Chondrocyte (in vitro differentiated cells): ENCODE data around the gene PNPLA2. TPM values are rescaled to one million over a fixed set of nuclear protein-coding genes. Genes with fewer than 3 reads are reported as not detected.

Experiments
- DNase-seq: peaks from one replicate; pipeline ENCODE4 v3.0.0; 2021; ENCODE audit warnings: mixed read lengths, low spot score
- H3K27ac Mint-ChIP-seq: one replicate; pipeline ENCODE4 v1.8.0; 2021; ENCODE audit warnings: mild to moderate bottlenecking, moderate library complexity, mixed read lengths; ENCODE audit not compliant: unreplicated experiment
- H3K27me3 Mint-ChIP-seq: 2 replicates; pipeline ENCODE4 v1.8.0; 2021; ENCODE audit warnings: low read depth, mixed read lengths
- H3K36me3 Mint-ChIP-seq: 2 replicates; pipeline ENCODE4 v1.8.0; 2021; ENCODE audit warnings: low read depth, mixed read lengths
- H3K4me1 Mint-ChIP-seq: 2 replicates; pipeline ENCODE4 v1.8.0; 2021; ENCODE audit warnings: low read depth, mild to moderate bottlenecking, mixed read lengths
- H3K4me3 Mint-ChIP-seq: one replicate; pipeline ENCODE4 v1.8.0; 2021; ENCODE audit warnings: mild to moderate bottlenecking, moderate library complexity, mixed read lengths; ENCODE audit not compliant: unreplicated experiment
- H3K9me3 Mint-ChIP-seq: 2 replicates; pipeline ENCODE4 v1.8.0; 2021; ENCODE audit warnings: low read depth, mixed read lengths
- CTCF ChIP-seq: fragments of 200-600 bp; sonication (generic); IDR thresholded peaks from 2 replicates; pipeline ENCODE4 v1.5.0; 2021; ENCODE audit warnings: antibody characterized with exemption, mild to moderate bottlenecking, moderate library complexity
- total RNA-seq: library from RNA; stranded (reverse); gene quantifications from 3 replicates; pipeline ENCODE4 v1.2.1, GENCODE V29; 2021

The PNPLA2 gene
- total RNA-seq, 1 donor from 2014 or later, result 56.0 TPM

DNA sequence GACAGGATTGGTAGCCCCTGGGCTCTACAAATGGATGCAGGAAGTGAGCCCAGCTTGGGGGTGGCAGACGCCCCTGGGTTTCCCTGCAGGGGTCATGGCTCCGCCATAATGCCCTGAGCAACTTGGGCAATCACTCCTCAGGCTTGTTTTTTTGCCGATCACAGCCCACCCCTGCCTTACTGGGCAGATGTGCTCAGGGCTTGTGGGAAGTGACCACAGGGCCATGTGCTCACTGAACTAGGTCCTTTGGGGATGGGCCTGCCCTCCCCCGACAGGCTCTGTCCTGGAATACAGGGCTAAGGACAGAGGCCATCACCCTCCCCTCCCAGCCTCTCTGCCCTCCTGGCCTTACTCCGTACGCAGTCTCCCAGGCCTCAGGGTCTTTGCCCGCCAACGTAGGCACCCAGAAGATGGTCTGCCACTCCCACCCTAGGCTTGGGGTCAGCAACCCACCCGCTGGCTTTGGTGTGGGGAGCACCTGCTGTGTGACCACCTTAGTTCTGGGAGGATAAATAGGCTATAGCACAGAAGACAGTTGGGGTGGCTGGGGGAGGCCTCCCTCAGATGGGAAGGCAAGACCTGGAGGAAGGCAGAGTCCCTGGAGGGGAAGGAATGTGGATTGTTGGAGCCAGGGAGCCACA, 5.1 kb upstream of the PNPLA2 start:
- Mint-ChIP-seq H3K36me3 (peaks cover 16% of the 10 kb centered on the region), H3K4me3 (no peak overlapping the region), H3K9me3 (no peaks in the 10 kb centered on the region), H3K27ac (peak overlapping the region; percentile 38), H3K4me1 (peaks cover 28% of the 10 kb centered on the region), H3K27me3 (no peaks in the 10 kb centered on the region)
- no peak for DNase-seq
- no peak for TF ChIP-seq CTCF

DNA sequence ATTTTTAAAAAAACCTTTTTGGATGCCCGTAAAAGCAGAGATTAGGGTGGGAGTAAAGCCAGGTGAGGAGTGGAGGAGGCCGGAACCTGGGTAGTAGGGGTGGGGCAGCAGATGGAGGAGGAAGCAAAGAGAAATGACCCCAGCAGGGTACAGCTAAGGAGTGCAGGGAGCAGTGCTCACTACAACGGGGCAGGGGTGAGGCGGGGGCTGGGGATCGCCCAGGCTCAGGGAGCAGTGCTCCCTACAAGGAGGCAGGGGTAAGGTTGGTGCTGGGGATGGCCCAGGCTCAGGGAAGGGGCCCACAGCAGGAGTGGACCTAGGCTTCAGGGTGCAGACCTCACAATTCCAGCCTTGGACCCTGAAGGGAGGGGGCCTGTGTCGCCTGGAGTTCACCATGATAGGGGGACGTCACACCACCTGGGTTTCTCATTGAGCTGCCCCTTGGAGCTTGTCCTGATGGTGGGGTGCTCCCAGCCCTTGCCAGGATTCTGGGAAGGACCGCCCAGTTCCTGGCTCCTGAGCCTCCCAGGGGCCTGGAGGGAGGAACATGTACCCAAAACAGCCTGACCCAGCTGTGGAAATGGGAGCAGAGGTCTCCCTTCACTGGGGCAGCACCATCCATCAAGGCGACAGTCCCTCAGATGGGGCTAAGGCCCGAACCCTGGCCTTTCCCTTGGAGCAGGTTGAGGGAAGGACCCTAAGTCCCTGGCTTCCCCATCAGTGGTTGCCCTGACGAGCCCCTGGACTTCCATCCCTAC, 2.9 kb upstream of the PNPLA2 start:
- Mint-ChIP-seq H3K36me3 (peaks cover 16% of the 10 kb centered on the region), H3K4me1 (peaks cover 23% of the 10 kb centered on the region), H3K27ac (peak overlapping the region; percentile 12), H3K4me3 (no peak overlapping the region), H3K9me3 (no peaks in the 10 kb centered on the region), H3K27me3 (no peaks in the 10 kb centered on the region)
- DNase-seq, result no peak
- TF ChIP-seq CTCF, result no peak

GRCh38 chr11:816433-816779, 2.3 kb upstream of the PNPLA2 start:
- no peak for DNase-seq
- no peak for TF ChIP-seq CTCF
- H3K27ac Mint-ChIP-seq, result no peak overlapping the region

DNA sequence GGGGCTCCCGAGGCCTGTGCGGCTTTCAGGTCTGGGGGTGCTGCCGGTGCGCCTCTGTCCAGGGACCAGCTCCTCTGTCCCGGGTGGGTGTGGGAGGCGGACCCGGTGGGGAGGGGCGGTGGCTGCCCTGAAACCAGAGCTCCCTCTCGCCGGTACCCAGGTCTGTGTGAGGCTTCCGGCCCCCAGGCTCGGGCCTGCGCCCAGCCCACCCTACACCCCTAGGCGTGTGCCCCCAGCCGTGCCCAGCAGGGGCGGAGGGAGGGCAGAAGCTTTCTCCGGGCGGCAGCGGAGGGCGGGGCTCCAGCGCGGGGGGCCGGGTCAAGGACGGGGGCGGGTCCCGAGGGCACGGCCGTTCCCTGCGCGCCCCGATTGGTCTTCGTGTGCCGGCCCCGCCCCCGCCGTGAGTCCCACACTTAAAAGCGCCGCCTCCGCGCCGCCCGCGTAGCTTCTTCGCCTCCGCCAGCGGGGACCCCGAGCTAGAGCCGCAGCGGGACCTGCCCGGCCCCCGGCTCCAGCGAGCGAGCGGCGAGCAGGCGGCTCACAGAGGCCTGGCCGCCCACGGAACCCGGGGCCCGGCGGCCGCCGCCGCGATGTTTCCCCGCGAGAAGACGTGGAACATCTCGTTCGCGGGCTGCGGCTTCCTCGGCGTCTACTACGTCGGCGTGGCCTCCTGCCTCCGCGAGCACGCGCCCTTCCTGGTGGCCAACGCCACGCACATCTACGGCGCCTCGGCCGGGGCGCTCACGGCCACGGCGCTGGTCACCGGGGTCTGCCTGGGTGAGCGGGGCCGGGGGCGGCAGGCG, 616 bp downstream of the PNPLA2 start:
- peaks cover 2% of the 10 kb centered on the region for H3K36me3 Mint-ChIP-seq
- no peaks in the 10 kb centered on the region for H3K27me3 Mint-ChIP-seq
- DNase-seq, result no peak
- H3K4me3 Mint-ChIP-seq, result peak overlapping the region; percentile 80
- TF ChIP-seq CTCF, result no peak
- H3K27ac Mint-ChIP-seq, result peak overlapping the region; percentile 74
- H3K9me3 Mint-ChIP-seq, result no peaks in the 10 kb centered on the region
- peaks cover 22% of the 10 kb centered on the region for H3K4me1 Mint-ChIP-seq

More at GRCh38 chr11:816433-816779, 2.3 kb upstream of the PNPLA2 start:
- H3K36me3 Mint-ChIP-seq, result peaks cover 14% of the 10 kb centered on the region
- H3K4me1 Mint-ChIP-seq, result peaks cover 23% of the 10 kb centered on the region
- no peak overlapping the region for H3K4me3 Mint-ChIP-seq
- H3K9me3 Mint-ChIP-seq, result no peaks in the 10 kb centered on the region
- no peaks in the 10 kb centered on the region for H3K27me3 Mint-ChIP-seq

GRCh38 chr11:819943-820649, 1.4 kb downstream of the PNPLA2 start:
- Mint-ChIP-seq H3K36me3 (peaks cover 5% of the 10 kb centered on the region), H3K27me3 (no peaks in the 10 kb centered on the region), H3K9me3 (no peaks in the 10 kb centered on the region), H3K4me1 (peaks cover 22% of the 10 kb centered on the region), H3K4me3 (peak overlapping the region; percentile 80), H3K27ac (peak overlapping the region; percentile 83)
- DNase-seq, result no peak
- TF ChIP-seq CTCF, result no peak
